GM23248 (cell line): ENCODE data around the gene CIB1.
"Not testable (repeated sequence)": the region's sequence is repeated elsewhere in the genome, so short reads cannot be mapped to it uniquely, and the experiment has no call there.

ENCODE experiments used
- EZH2 ChIP-seq: fragments of 200-600 bp; sonication (generic); IDR thresholded peaks from 2 replicates; pipeline ENCODE4 v1.6.1; 2018; ENCODE audit warnings: antibody characterized with exemption, mild to moderate bottlenecking; ENCODE audit not compliant: insufficient read depth, poor library complexity, severe bottlenecking
- EZH2phosphoT487 ChIP-seq: fragments of 200-600 bp; sonication (generic); IDR thresholded peaks from 2 replicates; pipeline ENCODE4 v1.6.1; 2018; ENCODE audit warnings: antibody characterized with exemption, moderate library complexity, mild to moderate bottlenecking, low read depth; ENCODE audit not compliant: insufficient read depth

GRCh38 chr15:90280743-90281142 lies 47.0 kb upstream of the CIB1 start:
- TF ChIP-seq EZH2, EZH2phosphoT487: not testable (repeated sequence)
